ENCODE data around the gene ZBTB2.

DNA sequence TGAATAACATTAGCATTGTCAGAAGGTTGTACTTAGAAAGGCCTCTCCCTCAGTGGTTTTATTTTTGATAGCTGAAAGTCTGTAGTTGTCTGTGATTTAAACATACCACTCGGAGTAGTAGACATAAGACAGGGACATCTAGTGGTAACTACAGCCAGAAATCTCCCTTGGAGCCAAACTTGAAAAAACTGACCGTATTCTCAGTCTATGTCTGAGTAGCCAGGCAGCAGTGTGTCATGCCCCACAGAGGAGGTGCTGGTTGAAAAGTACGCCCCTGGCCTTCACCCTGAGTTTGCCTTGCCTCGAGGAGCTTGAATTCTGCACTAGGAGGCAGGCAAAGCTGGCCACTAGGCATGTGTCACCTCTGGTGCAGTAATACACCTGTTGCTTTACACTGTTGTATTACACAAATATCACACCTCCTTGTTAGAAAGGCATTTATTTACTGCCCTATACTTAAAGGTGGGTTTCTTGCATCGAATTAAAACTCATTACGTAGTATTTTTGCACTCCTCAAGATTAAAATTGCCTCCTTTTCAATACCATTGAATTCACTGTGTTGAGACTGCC is 20.8 kb downstream of the ZBTB2 start:
- TF ChIP-seq GATA2 (IDR thresholded peaks at IDR 0.05; ENCODE audit: low read depth, low read length) (no peak), GATA3 (IDR thresholded peaks at IDR 0.05; ENCODE audit: low read depth, low read length) (no peak)
